ENCODE measurements around the gene CDKN3.

DNA sequence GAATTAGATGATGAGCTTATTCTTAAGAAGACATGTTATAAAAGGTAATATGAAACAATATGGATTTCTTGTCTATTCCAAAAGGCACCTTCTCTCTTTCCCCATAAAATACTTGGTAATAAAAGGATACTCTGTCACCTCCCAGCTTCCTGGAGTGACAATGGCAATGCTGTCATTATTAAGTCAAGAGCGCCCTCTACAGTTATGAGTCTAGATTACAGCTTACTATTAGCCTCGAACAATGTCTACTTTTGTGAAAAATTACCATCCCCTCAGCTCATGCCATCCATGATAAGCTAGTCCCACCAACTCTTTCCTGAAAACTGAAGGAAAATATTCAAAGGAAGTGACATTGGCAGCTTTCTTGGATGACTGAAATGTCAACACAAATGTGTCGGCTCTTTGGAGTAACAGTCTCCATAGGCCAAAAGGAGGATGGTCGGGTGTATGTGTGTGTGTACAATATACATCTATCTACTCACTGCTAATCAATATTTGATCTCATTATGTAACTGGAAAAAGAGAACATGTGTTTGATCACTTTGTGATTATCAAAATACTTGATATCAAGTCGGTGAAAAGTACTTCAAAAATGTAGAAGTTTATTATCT, 48.7 kb upstream of the CDKN3 start:
- TF ChIP-seq, protein P1, sequence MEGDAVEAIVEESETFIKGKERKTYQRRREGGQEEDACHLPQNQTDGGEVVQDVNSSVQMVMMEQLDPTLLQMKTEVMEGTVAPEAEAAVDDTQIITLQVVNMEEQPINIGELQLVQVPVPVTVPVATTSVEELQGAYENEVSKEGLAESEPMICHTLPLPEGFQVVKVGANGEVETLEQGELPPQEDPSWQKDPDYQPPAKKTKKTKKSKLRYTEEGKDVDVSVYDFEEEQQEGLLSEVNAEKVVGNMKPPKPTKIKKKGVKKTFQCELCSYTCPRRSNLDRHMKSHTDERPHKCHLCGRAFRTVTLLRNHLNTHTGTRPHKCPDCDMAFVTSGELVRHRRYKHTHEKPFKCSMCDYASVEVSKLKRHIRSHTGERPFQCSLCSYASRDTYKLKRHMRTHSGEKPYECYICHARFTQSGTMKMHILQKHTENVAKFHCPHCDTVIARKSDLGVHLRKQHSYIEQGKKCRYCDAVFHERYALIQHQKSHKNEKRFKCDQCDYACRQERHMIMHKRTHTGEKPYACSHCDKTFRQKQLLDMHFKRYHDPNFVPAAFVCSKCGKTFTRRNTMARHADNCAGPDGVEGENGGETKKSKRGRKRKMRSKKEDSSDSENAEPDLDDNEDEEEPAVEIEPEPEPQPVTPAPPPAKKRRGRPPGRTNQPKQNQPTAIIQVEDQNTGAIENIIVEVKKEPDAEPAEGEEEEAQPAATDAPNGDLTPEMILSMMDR (IDR thresholded peaks at IDR 0.05): peak; percentile 67 to 84 (median 70)
- no peak for TF ChIP-seq POLR2A (IDR thresholded peaks at IDR 0.05)

Measured in transverse colon (tissue), 3 donors.